Caco-2 (cell line): ENCODE data around the gene ACTR10. TPM values are rescaled to one million over a fixed set of nuclear protein-coding genes. Genes with fewer than 3 reads are reported as not detected.

Experiments used
- BruUV-seq: library from RNA; stranded (reverse); fragments of 400-500 nt; replicated peaks from 2 replicates; lab custom pipeline; 2021; lab: Mats Ljungman, UMichigan
- CTCF ChIA-PET: fragments of 300-600 bp; sonication (Branson Sonifier 250); formaldehyde crosslinking; loops from one replicate; lab custom pipeline; 2022; ENCODE audit warnings: antibody characterized with exemption; lab: Charles Lee
- POLR2A ChIA-PET: fragments of 300-600 bp; sonication (Branson Sonifier 250); formaldehyde crosslinking; loops from one replicate; lab custom pipeline; 2022; ENCODE audit warnings: antibody characterized with exemption; lab: Charles Lee
- DNase-seq, 2 experiments: peaks; one replicate each; pipeline versions ENCODE4 v3.0.0 to v3.0.0-alpha.2; 2020 to 2022
- H3K27me3 ChIP-seq: replicated peaks from 2 replicates; pipeline ENCODE4 v1.6.0; 2011; ENCODE audit warnings: low read length; ENCODE audit not compliant: control insufficient read depth, insufficient read depth
- H3K36me3 ChIP-seq: 2 replicates; pipeline ENCODE4 v1.5.1; 2011; ENCODE audit warnings: low read length; ENCODE audit not compliant: control insufficient read depth, insufficient read depth
- H3K4me1 ChIP-seq: fragments of 250-450 bp; sonication (Bioruptor Pico); 2 replicates; pipeline ENCODE4 v1.5.1; 2020; ENCODE audit warnings: mild to moderate bottlenecking
- H3K4me3 ChIP-seq: 2 replicates; pipeline ENCODE4 v1.5.1; 2011; ENCODE audit warnings: low read depth, mild to moderate bottlenecking, control low read depth, low read length
- H3K9me3 ChIP-seq: fragments of 250-450 bp; sonication (Bioruptor Pico); 2 replicates; pipeline ENCODE4 v1.5.1; 2020; ENCODE audit warnings: mild to moderate bottlenecking, moderate library complexity
- H3K27ac Mint-ChIP-seq: one replicate; pipeline ENCODE4 v1.8.0; 2022; ENCODE audit warnings: mixed read lengths; ENCODE audit not compliant: unreplicated experiment
- H3K27me3 Mint-ChIP-seq: one replicate; pipeline ENCODE4 v1.8.0; 2022; ENCODE audit warnings: mixed read lengths; ENCODE audit not compliant: insufficient read depth, unreplicated experiment
- H3K36me3 Mint-ChIP-seq: one replicate; pipeline ENCODE4 v1.8.0; 2022; ENCODE audit warnings: mild to moderate bottlenecking, mixed read lengths; ENCODE audit not compliant: insufficient read depth, unreplicated experiment
- H3K4me1 Mint-ChIP-seq: one replicate; pipeline ENCODE4 v1.8.0; 2022; ENCODE audit warnings: low read depth, mixed read lengths; ENCODE audit not compliant: unreplicated experiment
- H3K4me3 Mint-ChIP-seq: one replicate; pipeline ENCODE4 v1.8.0; 2022; ENCODE audit warnings: mild to moderate bottlenecking, moderate library complexity, mixed read lengths; ENCODE audit not compliant: unreplicated experiment
- H3K9me3 Mint-ChIP-seq: one replicate; pipeline ENCODE4 v1.8.0; 2022; ENCODE audit warnings: mixed read lengths; ENCODE audit not compliant: unreplicated experiment
- intact Hi-C: fragments of 100-400 bp; cut with micrococcal nuclease; formaldehyde crosslinking; loops from one replicate; pipeline ENCODE4 v1.10.0; 2022; ENCODE audit not compliant: unreplicated experiment
- total RNA-seq: library from RNA; stranded (reverse); gene quantifications from 2 replicates; pipeline ENCODE4 v1.2.3, GENCODE V29; 2022
- TF ChIP-seq, protein P1 (sequence below), 2 experiments: fragments of 200-600 bp in 1 of 2; IDR thresholded peaks; 1 replicate in 1 of 2; 2 replicates in 1 of 2; pipeline versions ENCODE4 v1.5.1 to v1.8.0; 2011 to 2022; ENCODE audit warnings: antibody characterized with exemption in 1 of 2, control low read depth in 1 of 2, inconsistent platforms in 1 of 2, low read depth in 1 of 2, low read length in 1 of 2, mild to moderate bottlenecking in 1 of 2, moderate library complexity in 1 of 2; ENCODE audit not compliant: insufficient read depth in 1 of 2, severe bottlenecking in 1 of 2, unreplicated experiment in 1 of 2

The ACTR10 gene
- total RNA-seq, 1 experiment from 2014 or later = 49.0 TPM

DNA sequence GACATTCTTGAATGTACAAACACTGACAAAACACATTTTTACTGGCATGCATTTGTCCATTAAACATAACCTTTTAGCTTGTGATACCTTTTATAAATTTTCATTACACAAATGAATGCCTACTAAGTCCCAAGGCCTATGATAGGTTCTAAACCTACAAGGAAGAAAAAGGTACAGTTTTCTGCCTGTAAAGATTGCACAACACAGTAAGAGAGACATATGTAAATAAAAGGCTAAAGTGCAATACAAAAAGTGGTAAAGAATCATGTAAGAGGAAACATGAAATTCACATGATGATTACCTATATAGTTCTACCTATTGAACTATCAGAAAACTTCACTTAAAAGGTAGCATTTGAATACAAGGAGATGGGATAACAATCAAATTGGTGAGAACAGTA is 83.8 kb downstream of the ACTR10 start:
- Mint-ChIP-seq H3K27me3 (no peaks in the 10 kb centered on the region), H3K27ac (no peak overlapping the region), H3K4me3 (no peak overlapping the region), H3K9me3 (no peaks in the 10 kb centered on the region), H3K4me1 (peaks cover 41% of the 10 kb centered on the region), H3K36me3 (peaks cover 89% of the 10 kb centered on the region)
- H3K9me3 ChIP-seq = no peaks in the 10 kb centered on the region
- H3K36me3 ChIP-seq = peaks cover 5% of the 10 kb centered on the region
- H3K27me3 ChIP-seq = no peaks in the 10 kb centered on the region
- intact Hi-C loops = no loop called here
- POLR2A ChIA-PET = no interaction called here
- no peak overlapping the region for H3K4me3 ChIP-seq
- CTCF ChIA-PET = no interaction called here
- no peak for DNase-seq
- peaks cover 41% of the 10 kb centered on the region for H3K4me1 ChIP-seq
- no TSS peak for BruUV-seq
- TF ChIP-seq, protein P1, sequence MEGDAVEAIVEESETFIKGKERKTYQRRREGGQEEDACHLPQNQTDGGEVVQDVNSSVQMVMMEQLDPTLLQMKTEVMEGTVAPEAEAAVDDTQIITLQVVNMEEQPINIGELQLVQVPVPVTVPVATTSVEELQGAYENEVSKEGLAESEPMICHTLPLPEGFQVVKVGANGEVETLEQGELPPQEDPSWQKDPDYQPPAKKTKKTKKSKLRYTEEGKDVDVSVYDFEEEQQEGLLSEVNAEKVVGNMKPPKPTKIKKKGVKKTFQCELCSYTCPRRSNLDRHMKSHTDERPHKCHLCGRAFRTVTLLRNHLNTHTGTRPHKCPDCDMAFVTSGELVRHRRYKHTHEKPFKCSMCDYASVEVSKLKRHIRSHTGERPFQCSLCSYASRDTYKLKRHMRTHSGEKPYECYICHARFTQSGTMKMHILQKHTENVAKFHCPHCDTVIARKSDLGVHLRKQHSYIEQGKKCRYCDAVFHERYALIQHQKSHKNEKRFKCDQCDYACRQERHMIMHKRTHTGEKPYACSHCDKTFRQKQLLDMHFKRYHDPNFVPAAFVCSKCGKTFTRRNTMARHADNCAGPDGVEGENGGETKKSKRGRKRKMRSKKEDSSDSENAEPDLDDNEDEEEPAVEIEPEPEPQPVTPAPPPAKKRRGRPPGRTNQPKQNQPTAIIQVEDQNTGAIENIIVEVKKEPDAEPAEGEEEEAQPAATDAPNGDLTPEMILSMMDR (IDR thresholded peaks at IDR 0.05; ENCODE audit: insufficient read depth in 1 of 2, low read depth in 1 of 2, low read length in 1 of 2, severe bottlenecking in 1 of 2, unreplicated experiment in 1 of 2) = no peak

DNA sequence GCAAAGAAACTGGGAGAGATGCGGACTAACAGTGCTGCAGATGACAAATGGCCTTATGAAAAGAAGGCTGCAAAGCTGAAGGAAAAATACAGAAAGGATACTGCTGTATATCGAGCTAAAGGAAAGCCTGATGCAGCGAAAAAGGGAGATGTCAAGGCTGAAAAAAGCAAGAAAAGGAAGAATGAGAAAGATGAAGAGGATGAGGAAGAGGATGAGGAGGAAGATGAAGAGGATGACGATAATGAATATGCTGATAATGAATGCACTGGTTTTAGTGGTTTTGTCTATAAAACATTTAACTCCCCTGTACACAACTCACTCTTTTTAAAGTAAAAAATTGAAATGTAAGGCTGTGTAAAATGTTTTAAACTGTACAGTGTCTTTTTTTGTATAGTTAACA is 85.2 kb downstream of the ACTR10 start:
- peaks cover 47% of the 10 kb centered on the region for H3K4me1 ChIP-seq
- Mint-ChIP-seq H3K9me3 (no peaks in the 10 kb centered on the region), H3K27ac (peak overlapping the region; percentile 11), H3K36me3 (peaks cover 89% of the 10 kb centered on the region), H3K4me1 (peaks cover 55% of the 10 kb centered on the region), H3K27me3 (no peaks in the 10 kb centered on the region), H3K4me3 (peak overlapping the region; percentile 19)
- POLR2A ChIA-PET = no interaction called here
- CTCF ChIA-PET = no interaction called here
- BruUV-seq = no TSS peak
- intact Hi-C loops = no loop called here
- no peak for DNase-seq
- no peaks in the 10 kb centered on the region for H3K27me3 ChIP-seq
- H3K9me3 ChIP-seq = no peaks in the 10 kb centered on the region
- peaks cover 3% of the 10 kb centered on the region; the same call in 1 of the 2 replicates for H3K36me3 ChIP-seq
- TF ChIP-seq, protein P1 (IDR thresholded peaks at IDR 0.05; ENCODE audit: insufficient read depth in 1 of 2, low read depth in 1 of 2, low read length in 1 of 2, severe bottlenecking in 1 of 2, unreplicated experiment in 1 of 2) = no peak
- no peak overlapping the region for H3K4me3 ChIP-seq

Other genes starting within 250 kb of the ACTR10 start
- 0.07 and 0.16 TPM in 2 replicates for gene ARMH4, start 47.9 kb upstream of the ACTR10 start, total RNA-seq
- 334 and 352 TPM in 2 replicates for gene PSMA3, start 44.7 kb downstream of the ACTR10 start, total RNA-seq
- 30.7 and 31.5 TPM in 2 replicates for gene ARID4A, start 98.4 kb downstream of the ACTR10 start, total RNA-seq
- gene TOMM20L, start 195.8 kb downstream of the ACTR10 start, total RNA-seq = 1.2 and 1.7 TPM in 2 replicates
- 68.5 and 69.2 TPM in 2 replicates for gene TIMM9, start 227.4 kb downstream of the ACTR10 start, total RNA-seq
- 13.5 and 18.2 TPM in 2 replicates for gene KIAA0586, start 227.6 kb downstream of the ACTR10 start, total RNA-seq